Endothelial cell of umbilical vein (primary cell): Measurements from ENCODE around the gene HYAL2. TPM values are rescaled to one million over a fixed set of nuclear protein-coding genes. Genes with fewer than 3 reads are reported as not detected.
A peak's percentile ranks its signal among the peaks of the same experiment; 100 is the strongest.

Experiments
- BruUV-seq: library from RNA; stranded (reverse); fragments of 400-500 nt; replicated peaks from 2 replicates; lab custom pipeline; 2021; lab: Mats Ljungman, UMichigan
- CTCF ChIA-PET: fragments of 300-600, 350-600 bp; sonication (Branson Sonifier 250); formaldehyde crosslinking; loops from one replicate; lab custom pipeline; 2021; ENCODE audit warnings: antibody characterized with exemption, inconsistent platforms; lab: Charles Lee
- POLR2A ChIA-PET: fragments of 300-600, 350-600 bp; sonication (Branson Sonifier 250); formaldehyde crosslinking; loops from one replicate; lab custom pipeline; 2021; ENCODE audit warnings: antibody characterized with exemption, inconsistent platforms; lab: Charles Lee
- DNase-seq: peaks from one replicate; pipeline ENCODE4 v3.0.0-alpha.2; 2011; ENCODE audit warnings: low read depth, low spot score
- FAIRE-seq: peaks from 2 replicates; lab custom pipeline; 2011; peaks lifted over from hg19 to GRCh38; lab: Jason Lieb, UNC
- H2AFZ ChIP-seq: 2 replicates; pipeline ENCODE4 v1.6.0; 2012; ENCODE audit warnings: low read depth, low read length, control low read depth, inconsistent platforms
- H3K27ac ChIP-seq: 2 replicates; pipeline ENCODE4 v1.5.1; 2011; ENCODE audit warnings: low read depth, mild to moderate bottlenecking, control low read depth, low read length, moderate library complexity; ENCODE audit not compliant: insufficient read depth
- H3K27me3 ChIP-seq, 2 experiments: 2 replicates each; pipeline versions ENCODE4 v1.6.0 to v1.6.1; 2011; ENCODE audit warnings: low read length in 2 of 2, mixed read lengths in 1 of 2; ENCODE audit not compliant: control insufficient read depth in 2 of 2, insufficient read depth in 2 of 2
- H3K36me3 ChIP-seq, 2 experiments: 2 replicates in 1 of 2; 3 replicates in 1 of 2; pipeline ENCODE4 v1.5.1; 2011; ENCODE audit warnings: low read length in 2 of 2, mild to moderate bottlenecking in 1 of 2, moderate library complexity in 1 of 2; ENCODE audit not compliant: control insufficient read depth in 2 of 2, insufficient read depth in 2 of 2; ENCODE audit errors: extremely low read depth in 1 of 2
- H3K4me1 ChIP-seq: 3 replicates; pipeline ENCODE4 v1.5.1; 2011; ENCODE audit warnings: mild to moderate bottlenecking, low read length; ENCODE audit not compliant: control insufficient read depth, insufficient read depth; ENCODE audit errors: extremely low read depth
- H3K4me2 ChIP-seq: 2 replicates; pipeline ENCODE4 v1.6.1; 2011; ENCODE audit warnings: low read length, control low read depth, mixed read lengths; ENCODE audit not compliant: insufficient read depth
- H3K4me3 ChIP-seq, 3 experiments: fragments of 200-600 bp in 1 of 3; sonication (generic), shearing (Covaris generic) in 1 of 3; replicated peaks in 1 of 3; 2 replicates each; pipeline ENCODE4 v1.5.1; 2011 to 2016; ENCODE audit warnings: control low read depth in 3 of 3, low read length in 3 of 3, mild to moderate bottlenecking in 2 of 3, inconsistent platforms in 1 of 3, low read depth in 1 of 3, moderate library complexity in 1 of 3; ENCODE audit not compliant: insufficient read depth in 1 of 3
- H3K79me2 ChIP-seq: 2 replicates; pipeline ENCODE4 v1.6.0; 2012; ENCODE audit warnings: low read length, inconsistent platforms; ENCODE audit not compliant: control insufficient read depth, insufficient read depth
- H3K9ac ChIP-seq: replicated peaks from 2 replicates; pipeline ENCODE3; 2011; ENCODE audit warnings: low read length, control low read depth; ENCODE audit not compliant: insufficient read depth; ENCODE audit errors: extremely low read depth
- H3K9me1 ChIP-seq: replicated peaks from 3 replicates; pipeline ENCODE4 v1.6.0; 2011; ENCODE audit warnings: mild to moderate bottlenecking, low read length; ENCODE audit not compliant: control insufficient read depth, insufficient read depth; ENCODE audit errors: extremely low read depth
- H3K9me3 ChIP-seq: replicated peaks from 2 replicates; pipeline ENCODE4 v1.5.1; 2012; ENCODE audit warnings: low read length, inconsistent platforms; ENCODE audit not compliant: control insufficient read depth, insufficient read depth
- H4K20me1 ChIP-seq: replicated peaks from 2 replicates; pipeline ENCODE3; 2011; ENCODE audit warnings: mild to moderate bottlenecking, low read length; ENCODE audit not compliant: control insufficient read depth, insufficient read depth; ENCODE audit errors: extremely low read depth
- EZH2 ChIP-seq: IDR thresholded peaks from 2 replicates; pipeline ENCODE4 v1.6.1; 2012; ENCODE audit warnings: borderline replicate concordance, low read depth, mild to moderate bottlenecking, moderate library complexity, low read length, inconsistent platforms; ENCODE audit not compliant: severe bottlenecking
- FOS ChIP-seq: IDR thresholded peaks from 2 replicates; pipeline ENCODE4 v1.6.1; 2011; ENCODE audit warnings: mild to moderate bottlenecking, low read length, moderate library complexity, borderline replicate concordance; ENCODE audit not compliant: insufficient read depth
- GATA2 ChIP-seq: IDR thresholded peaks from 2 replicates; pipeline ENCODE4 v1.7.0; 2011; ENCODE audit warnings: low read depth, mild to moderate bottlenecking, moderate library complexity, mixed read lengths, low read length; ENCODE audit not compliant: insufficient read length, insufficient read depth
- JUN ChIP-seq: IDR thresholded peaks from 2 replicates; pipeline ENCODE4 v1.6.1; 2011; ENCODE audit warnings: borderline replicate concordance, low read depth; ENCODE audit not compliant: insufficient read length, insufficient read depth
- MYC ChIP-seq: IDR thresholded peaks from one replicate; pipeline ENCODE4 v1.6.1; 2011; ENCODE audit warnings: mild to moderate bottlenecking, low read depth, low read length
- POLR2A ChIP-seq: IDR thresholded peaks from 2 replicates; pipeline ENCODE4 v1.6.1; 2012; ENCODE audit warnings: low read depth, mild to moderate bottlenecking, control low read depth, low read length
- POLR2AphosphoS5 ChIP-seq: IDR thresholded peaks from 2 replicates; pipeline ENCODE4 v1.6.1; 2012; ENCODE audit warnings: low read depth, mild to moderate bottlenecking, control low read depth, low read length, moderate library complexity; ENCODE audit not compliant: insufficient read depth
- dilution Hi-C: fragments of 300-500 bp; cut with MboI; formaldehyde crosslinking; loops from one replicate; pipeline ENCODE4 v1.15.0; 2019; ENCODE audit warnings: low sequenced_read_pairs; ENCODE audit not compliant: extremely low pct_ligation_motif_present
- intact Hi-C: fragments of 100-400 bp; cut with micrococcal nuclease; formaldehyde crosslinking; loops from one replicate; pipeline ENCODE4 v1.10.0; 2022
- polyA plus RNA-seq, 4 experiments: library from polyadenylated mRNA; depleted of rRNA in 3 of 4; stranded (reverse) in 3 of 4; unstranded in 1 of 4; fragments of >200 nt; gene quantifications; 2 replicates each; pipeline versions ENCODE4 v1.2.1 to v1.2.3, GENCODE V29; 2011 to 2012; ENCODE audit warnings: missing spikeins in 1 of 4
- total RNA-seq: library from RNA; stranded (reverse); gene quantifications from 2 replicates; pipeline ENCODE4 v1.2.3, GENCODE V29; 2021
- TF ChIP-seq, protein P1 (sequence below): IDR thresholded peaks from 2 replicates; pipeline ENCODE4 v1.6.1; 2011; ENCODE audit not compliant: insufficient read depth, insufficient read length
- TF ChIP-seq, protein P2 (sequence below), 2 donors: IDR thresholded peaks; 1 replicate in 1 of 2; 2 replicates in 1 of 2; pipeline ENCODE4 v1.5.1; 2011; ENCODE audit warnings: low read length in 2 of 2, mild to moderate bottlenecking in 2 of 2, moderate library complexity in 2 of 2, control low read depth in 1 of 2, inconsistent platforms in 1 of 2, low read depth in 1 of 2; ENCODE audit not compliant: insufficient read depth in 1 of 2; ENCODE audit errors: extremely low read depth in 1 of 2

The HYAL2 gene
- total and polyA plus RNA-seq, 2 donors (not counting 3 experiments of a cell fraction or from before 2014, with no cell fraction given) = 266 to 970 TPM

DNA sequence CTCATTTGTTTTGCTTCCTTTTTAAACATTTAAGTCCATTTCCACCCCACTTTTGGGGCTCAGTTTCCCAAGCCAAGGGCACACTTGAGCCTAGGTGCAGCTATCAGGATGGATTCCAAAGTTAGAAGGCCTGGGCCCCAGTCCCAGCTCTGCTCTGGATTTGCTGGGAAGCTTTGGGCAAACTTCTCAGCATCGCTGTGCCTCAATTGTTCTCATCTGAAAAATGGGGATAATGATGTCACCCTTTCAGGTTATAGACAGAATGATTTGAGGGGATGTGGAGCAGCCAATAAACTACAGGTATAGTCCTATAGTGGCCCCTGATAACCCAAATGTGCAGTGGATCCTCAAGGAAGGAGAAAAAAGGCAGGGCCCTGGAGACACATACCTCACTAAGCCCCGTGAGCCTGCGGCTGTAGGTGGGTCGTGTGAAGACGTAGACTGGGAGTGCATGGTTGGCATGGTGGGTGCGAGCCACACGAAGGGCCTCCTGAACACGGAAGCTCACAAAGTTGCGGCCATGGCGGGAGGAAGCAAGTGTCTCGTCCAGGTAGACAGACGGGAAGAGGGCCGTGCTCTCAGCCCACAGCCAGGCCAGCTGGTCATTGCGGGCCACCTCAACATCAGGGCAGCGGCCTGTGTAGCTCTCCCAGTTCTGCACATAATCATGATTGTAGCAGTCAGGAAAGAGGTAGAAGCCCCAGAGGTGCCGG, 3.2 kb downstream of the HYAL2 start:
- CTCF ChIA-PET = interaction anchor here (1.2 to 1.7 kb wide), 2 partner anchors 9 to 16 kb away, joined by 3 to 4 read pairs; partner anchors contain the start of genes HYAL1 and TUSC2
- no peak for TF ChIP-seq POLR2A
- TF ChIP-seq EZH2 = no peak
- TF ChIP-seq FOS = no peak
- no peak for TF ChIP-seq GATA2
- TF ChIP-seq JUN = no peak
- no peak for TF ChIP-seq POLR2AphosphoS5
- TF ChIP-seq, protein P1, sequence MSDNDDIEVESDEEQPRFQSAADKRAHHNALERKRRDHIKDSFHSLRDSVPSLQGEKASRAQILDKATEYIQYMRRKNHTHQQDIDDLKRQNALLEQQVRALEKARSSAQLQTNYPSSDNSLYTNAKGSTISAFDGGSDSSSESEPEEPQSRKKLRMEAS = no peak
- TF ChIP-seq, protein P2, sequence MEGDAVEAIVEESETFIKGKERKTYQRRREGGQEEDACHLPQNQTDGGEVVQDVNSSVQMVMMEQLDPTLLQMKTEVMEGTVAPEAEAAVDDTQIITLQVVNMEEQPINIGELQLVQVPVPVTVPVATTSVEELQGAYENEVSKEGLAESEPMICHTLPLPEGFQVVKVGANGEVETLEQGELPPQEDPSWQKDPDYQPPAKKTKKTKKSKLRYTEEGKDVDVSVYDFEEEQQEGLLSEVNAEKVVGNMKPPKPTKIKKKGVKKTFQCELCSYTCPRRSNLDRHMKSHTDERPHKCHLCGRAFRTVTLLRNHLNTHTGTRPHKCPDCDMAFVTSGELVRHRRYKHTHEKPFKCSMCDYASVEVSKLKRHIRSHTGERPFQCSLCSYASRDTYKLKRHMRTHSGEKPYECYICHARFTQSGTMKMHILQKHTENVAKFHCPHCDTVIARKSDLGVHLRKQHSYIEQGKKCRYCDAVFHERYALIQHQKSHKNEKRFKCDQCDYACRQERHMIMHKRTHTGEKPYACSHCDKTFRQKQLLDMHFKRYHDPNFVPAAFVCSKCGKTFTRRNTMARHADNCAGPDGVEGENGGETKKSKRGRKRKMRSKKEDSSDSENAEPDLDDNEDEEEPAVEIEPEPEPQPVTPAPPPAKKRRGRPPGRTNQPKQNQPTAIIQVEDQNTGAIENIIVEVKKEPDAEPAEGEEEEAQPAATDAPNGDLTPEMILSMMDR (IDR thresholded peaks at IDR 0.05; ENCODE audit: extremely low read depth in 1 of 2, insufficient read depth in 1 of 2, low read depth in 1 of 2, low read length in 2 of 2) = no peak
- no peak for TF ChIP-seq MYC

More for the DNA sequence above, 3.2 kb downstream of the HYAL2 start:
- Histone ChIP-seq H3K4me2 (peak overlapping the region; percentile 69), H4K20me1 (no peaks in the 10 kb centered on the region), H3K27me3 (no peaks in the 10 kb centered on the region), H3K4me3 (peak overlapping the region in 2 of 3 experiments; percentile 89), H2AFZ (no peak overlapping the region), H3K79me2 (peaks cover 52% of the 10 kb centered on the region), H3K9me1 (no peaks in the 10 kb centered on the region), H3K9me3 (no peaks in the 10 kb centered on the region), H3K36me3 (peaks cover 17 to 46% of the 10 kb centered on the region in 2 experiments), H3K9ac (no peak overlapping the region), H3K4me1 (peaks cover 62% of the 10 kb centered on the region), H3K27ac (no peak overlapping the region)
- DNase-seq (no peak), FAIRE-seq (no peak)
- intact Hi-C loops = no loop called here
- dilution Hi-C loops = no loop called here
- no TSS peak for BruUV-seq
- POLR2A ChIA-PET = interaction anchor here (0.6 to 1.2 kb wide), 2 partner anchors 9 to 56 kb away, joined by 3 to 7 read pairs; partner anchors contain the start of gene TUSC2
